ENCODE measurements around the gene DPP10.

Gene DPP10

DNA sequence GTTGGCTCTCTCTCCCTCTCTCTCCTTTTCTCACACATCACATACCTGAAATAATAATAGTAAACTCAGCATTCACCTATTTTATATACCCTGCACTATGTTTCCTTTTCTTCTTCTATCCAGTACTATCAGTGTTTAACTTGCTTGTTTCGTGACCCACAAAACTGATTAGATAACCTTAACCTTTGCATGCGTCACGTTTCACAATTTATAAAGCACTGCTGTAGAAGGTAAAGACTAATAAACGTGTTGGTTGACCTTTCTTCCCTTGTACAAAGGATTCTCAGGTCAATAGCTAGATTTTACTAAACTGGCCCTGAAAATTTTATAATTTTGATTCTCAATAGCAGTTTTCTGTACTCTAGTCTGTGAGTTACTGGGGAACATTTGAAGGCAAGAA lies 791.7 kb downstream of the DPP10 start:
- Histone ChIP-seq H3K23ac (ENCODE audit: low read length) (no peak overlapping the region), H3K36me3 (ENCODE audit: control insufficient read depth in 1 of 2, insufficient read depth in 2 of 2, low read length in 2 of 2) (no peaks in the 10 kb centered on the region), H3K9ac (ENCODE audit: low read length) (no peak overlapping the region), H3K4me3 (ENCODE audit: low read depth, low read length) (no peak overlapping the region), H3K9me3 (ENCODE audit: insufficient read depth, low read depth, low read length) (no peaks in the 10 kb centered on the region), H3K18ac (ENCODE audit: low read length) (no peak overlapping the region), H2BK120ac (ENCODE audit: insufficient read depth, low read length, poor library complexity) (no peak overlapping the region), H3K14ac (ENCODE audit: low read length) (no peak overlapping the region), H4K12ac (ENCODE audit: low read depth, low read length) (no peak overlapping the region), H2BK5ac (ENCODE audit: low read depth, low read length, poor library complexity) (no peak overlapping the region), H3K4me2 (ENCODE audit: low read length) (no peak overlapping the region), H2BK12ac (ENCODE audit: low read length) (no peak overlapping the region), H3K27me3 (ENCODE audit: insufficient read depth, low read length) (no peaks in the 10 kb centered on the region), H3K79me2 (ENCODE audit: control insufficient read depth, insufficient read depth, low read length, poor library complexity) (no peaks in the 10 kb centered on the region), H3K4me1 (ENCODE audit: control insufficient read depth in 1 of 2, insufficient read depth in 2 of 2, low read length in 2 of 2) (no peaks in the 10 kb centered on the region), H4K91ac (ENCODE audit: low read depth, low read length) (no peak overlapping the region), H4K8ac (ENCODE audit: low read depth, low read length) (no peak overlapping the region), H3K27ac (ENCODE audit: low read depth, low read length) (no peak overlapping the region), H2AK5ac (ENCODE audit: low read length) (no peak overlapping the region), H3K79me1 (ENCODE audit: low read length) (no peaks in the 10 kb centered on the region), H2AFZ (ENCODE audit: insufficient read depth, low read length, poor library complexity) (no peak overlapping the region), H3K4ac (ENCODE audit: low read depth, low read length) (no peak overlapping the region)
- no CpG with 5 or more reads among the region's 4 CpGs for WGBS (ENCODE audit: extremely low coverage, insufficient coverage, insufficient read length)
- DNase-seq: no peak

DNA sequence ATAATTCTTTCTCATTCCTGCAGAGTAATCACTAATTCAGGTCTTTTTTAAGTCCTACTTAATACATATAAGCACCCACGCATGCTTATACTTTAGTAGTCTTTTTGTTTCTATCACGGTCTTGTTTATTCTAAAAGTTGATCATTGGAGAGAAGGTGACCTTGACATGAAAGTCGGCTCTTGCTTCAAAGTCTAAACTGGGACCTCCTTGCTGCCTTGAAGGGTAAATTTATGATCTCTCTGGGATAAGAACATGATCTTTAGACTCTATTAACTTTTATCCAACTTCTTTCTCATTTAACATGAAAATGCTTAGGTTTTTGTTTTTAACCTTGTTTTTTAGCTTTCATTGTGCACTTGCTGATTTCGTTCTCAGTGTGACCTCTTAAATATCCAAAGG lies 792.3 kb downstream of the DPP10 start:
- Histone ChIP-seq H4K12ac (ENCODE audit: low read depth, low read length) (no peak overlapping the region), H2BK5ac (ENCODE audit: low read depth, low read length, poor library complexity) (no peak overlapping the region), H4K8ac (ENCODE audit: low read depth, low read length) (no peak overlapping the region), H3K79me2 (ENCODE audit: control insufficient read depth, insufficient read depth, low read length, poor library complexity) (no peaks in the 10 kb centered on the region), H3K27ac (ENCODE audit: low read depth, low read length) (no peak overlapping the region), H3K14ac (ENCODE audit: low read length) (no peak overlapping the region), H2AFZ (ENCODE audit: insufficient read depth, low read length, poor library complexity) (no peak overlapping the region), H3K9me3 (ENCODE audit: insufficient read depth, low read depth, low read length) (no peaks in the 10 kb centered on the region), H3K36me3 (ENCODE audit: control insufficient read depth in 1 of 2, insufficient read depth in 2 of 2, low read length in 2 of 2) (no peaks in the 10 kb centered on the region), H3K27me3 (ENCODE audit: insufficient read depth, low read length) (no peaks in the 10 kb centered on the region), H3K4ac (ENCODE audit: low read depth, low read length) (no peak overlapping the region), H3K9ac (ENCODE audit: low read length) (no peak overlapping the region), H3K4me3 (ENCODE audit: low read depth, low read length) (no peak overlapping the region), H4K91ac (ENCODE audit: low read depth, low read length) (no peak overlapping the region), H2AK5ac (ENCODE audit: low read length) (no peak overlapping the region), H3K79me1 (ENCODE audit: low read length) (no peaks in the 10 kb centered on the region), H2BK120ac (ENCODE audit: insufficient read depth, low read length, poor library complexity) (no peak overlapping the region), H3K18ac (ENCODE audit: low read length) (no peak overlapping the region), H3K4me1 (ENCODE audit: control insufficient read depth in 1 of 2, insufficient read depth in 2 of 2, low read length in 2 of 2) (no peaks in the 10 kb centered on the region), H3K23ac (ENCODE audit: low read length) (no peak overlapping the region), H2BK12ac (ENCODE audit: low read length) (no peak overlapping the region), H3K4me2 (ENCODE audit: low read length) (no peak overlapping the region)
- DNase-seq: no peak
- no CpG with 5 or more reads among the region's 4 CpGs for WGBS (ENCODE audit: extremely low coverage, insufficient coverage, insufficient read length)

DNA sequence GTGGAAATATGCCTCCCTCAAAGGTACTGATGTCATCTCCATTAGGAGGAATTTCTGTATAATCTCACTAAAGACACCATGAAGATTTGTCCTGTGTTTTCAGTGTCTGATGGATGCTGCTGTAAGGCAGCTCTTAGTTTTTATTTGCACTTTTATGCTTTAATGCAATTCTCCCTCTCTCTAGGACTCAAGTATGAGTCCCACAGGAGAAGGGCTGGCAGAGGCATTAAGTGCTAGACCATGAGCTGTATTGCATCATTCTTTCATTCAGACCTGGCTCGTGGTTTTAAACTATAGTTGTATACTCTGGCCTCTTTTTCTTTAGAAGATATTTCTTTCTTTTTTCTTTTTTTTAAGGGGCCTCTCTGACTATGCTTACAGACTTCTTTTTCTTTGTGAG lies 805.6 kb downstream of the DPP10 start:
- H2AK5ac ChIP-seq (ENCODE audit: low read length): no peak overlapping the region
- no peak overlapping the region for H2BK120ac ChIP-seq (ENCODE audit: insufficient read depth, low read length, poor library complexity)
- no peak overlapping the region for H2AFZ ChIP-seq (ENCODE audit: insufficient read depth, low read length, poor library complexity)
- H3K79me2 ChIP-seq (ENCODE audit: control insufficient read depth, insufficient read depth, low read length, poor library complexity): no peaks in the 10 kb centered on the region
- H3K27ac ChIP-seq (ENCODE audit: low read depth, low read length): no peak overlapping the region
- H3K18ac ChIP-seq (ENCODE audit: low read length): no peak overlapping the region
- H3K36me3 ChIP-seq (ENCODE audit: control insufficient read depth in 1 of 2, insufficient read depth in 2 of 2, low read length in 2 of 2): no peaks in the 10 kb centered on the region
- WGBS (ENCODE audit: extremely low coverage, insufficient coverage, insufficient read length): no CpG with 5 or more reads among the region's 1 CpG
- no peak overlapping the region for H3K23ac ChIP-seq (ENCODE audit: low read length)
- no peaks in the 10 kb centered on the region for H3K9me3 ChIP-seq (ENCODE audit: insufficient read depth, low read depth, low read length)
- no peak overlapping the region for H3K4me2 ChIP-seq (ENCODE audit: low read length)
- no peak overlapping the region for H3K4me3 ChIP-seq (ENCODE audit: low read depth, low read length)
- H2BK5ac ChIP-seq (ENCODE audit: low read depth, low read length, poor library complexity): no peak overlapping the region
- DNase-seq: no peak
- H3K9ac ChIP-seq (ENCODE audit: low read length): no peak overlapping the region
- no peak overlapping the region for H3K4ac ChIP-seq (ENCODE audit: low read depth, low read length)
- H3K79me1 ChIP-seq (ENCODE audit: low read length): no peaks in the 10 kb centered on the region
- no peak overlapping the region for H4K12ac ChIP-seq (ENCODE audit: low read depth, low read length)
- no peak overlapping the region for H3K14ac ChIP-seq (ENCODE audit: low read length)
- no peak overlapping the region for H4K91ac ChIP-seq (ENCODE audit: low read depth, low read length)
- H3K27me3 ChIP-seq (ENCODE audit: insufficient read depth, low read length): no peaks in the 10 kb centered on the region
- H4K8ac ChIP-seq (ENCODE audit: low read depth, low read length): no peak overlapping the region
- no peaks in the 10 kb centered on the region for H3K4me1 ChIP-seq (ENCODE audit: control insufficient read depth in 1 of 2, insufficient read depth in 2 of 2, low read length in 2 of 2)
- no peak overlapping the region for H2BK12ac ChIP-seq (ENCODE audit: low read length)

DNA sequence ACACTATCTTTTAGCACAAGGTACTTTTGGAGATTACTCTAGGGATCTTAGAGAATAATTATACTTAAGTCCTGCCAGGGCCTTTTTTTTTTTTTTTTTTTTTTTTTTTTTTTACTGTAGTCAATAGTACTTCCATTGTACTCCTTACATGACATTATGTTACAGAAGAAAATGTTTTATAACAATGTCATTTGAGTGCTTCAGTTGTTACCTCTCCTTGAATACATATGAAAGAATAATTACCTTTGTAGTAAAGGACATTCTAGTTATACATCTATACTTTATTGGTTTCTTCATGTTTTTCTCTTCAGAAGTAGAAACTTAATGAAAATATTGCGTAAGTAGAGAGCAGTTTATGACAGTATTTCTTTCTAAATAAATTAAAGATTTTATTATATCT lies 834.9 kb downstream of the DPP10 start:
- Histone ChIP-seq H3K4ac (ENCODE audit: low read depth, low read length) (no peak overlapping the region), H2BK120ac (ENCODE audit: insufficient read depth, low read length, poor library complexity) (no peak overlapping the region), H3K4me2 (ENCODE audit: low read length) (no peak overlapping the region), H3K36me3 (ENCODE audit: control insufficient read depth in 1 of 2, insufficient read depth in 2 of 2, low read length in 2 of 2) (no peaks in the 10 kb centered on the region), H3K18ac (ENCODE audit: low read length) (no peak overlapping the region), H3K14ac (ENCODE audit: low read length) (no peak overlapping the region), H4K91ac (ENCODE audit: low read depth, low read length) (no peak overlapping the region), H2BK12ac (ENCODE audit: low read length) (no peak overlapping the region), H3K27ac (ENCODE audit: low read depth, low read length) (no peak overlapping the region), H2AK5ac (ENCODE audit: low read length) (no peak overlapping the region), H2BK5ac (ENCODE audit: low read depth, low read length, poor library complexity) (no peak overlapping the region), H3K9me3 (ENCODE audit: insufficient read depth, low read depth, low read length) (no peaks in the 10 kb centered on the region), H3K9ac (ENCODE audit: low read length) (no peak overlapping the region), H4K12ac (ENCODE audit: low read depth, low read length) (no peak overlapping the region), H3K79me2 (ENCODE audit: control insufficient read depth, insufficient read depth, low read length, poor library complexity) (no peaks in the 10 kb centered on the region), H3K4me1 (ENCODE audit: control insufficient read depth in 1 of 2, insufficient read depth in 2 of 2, low read length in 2 of 2) (no peaks in the 10 kb centered on the region), H3K4me3 (ENCODE audit: low read depth, low read length) (no peak overlapping the region), H2AFZ (ENCODE audit: insufficient read depth, low read length, poor library complexity) (no peak overlapping the region), H3K79me1 (ENCODE audit: low read length) (no peaks in the 10 kb centered on the region), H3K27me3 (ENCODE audit: insufficient read depth, low read length) (no peaks in the 10 kb centered on the region), H3K23ac (ENCODE audit: low read length) (no peak overlapping the region), H4K8ac (ENCODE audit: low read depth, low read length) (no peak overlapping the region)
- DNase-seq: no peak
- no CpG with 5 or more reads among the region's 1 CpG for WGBS (ENCODE audit: extremely low coverage, insufficient coverage, insufficient read length)
